Endothelial cell (in vitro differentiated cells): ENCODE results near the gene NPHP3. TPM values are rescaled to one million over a fixed set of nuclear protein-coding genes. Genes with fewer than 3 reads are reported as not detected.
A peak's percentile ranks its signal among the peaks of the same experiment; 100 is the strongest.

Experiments
- DNase-seq: peaks from one replicate; pipeline ENCODE4 v3.0.0; 2021; ENCODE audit warnings: low spot score
- H3K27ac Mint-ChIP-seq: one replicate; pipeline ENCODE4 v1.8.0; 2021; ENCODE audit warnings: mixed read lengths, inconsistent platforms; ENCODE audit not compliant: unreplicated experiment
- H3K27me3 Mint-ChIP-seq: one replicate; pipeline ENCODE4 v1.8.0; 2021; ENCODE audit warnings: mild to moderate bottlenecking, moderate library complexity, mixed read lengths, inconsistent platforms; ENCODE audit not compliant: unreplicated experiment
- H3K36me3 Mint-ChIP-seq: one replicate; pipeline ENCODE4 v1.8.0; 2021; ENCODE audit warnings: mild to moderate bottlenecking, low read depth, mixed read lengths, inconsistent platforms; ENCODE audit not compliant: unreplicated experiment
- H3K4me1 Mint-ChIP-seq: one replicate; pipeline ENCODE4 v1.8.0; 2021; ENCODE audit warnings: mild to moderate bottlenecking, mixed read lengths, inconsistent platforms; ENCODE audit not compliant: unreplicated experiment
- H3K4me3 Mint-ChIP-seq: one replicate; pipeline ENCODE4 v1.8.0; 2021; ENCODE audit warnings: mild to moderate bottlenecking, mixed read lengths, inconsistent platforms; ENCODE audit not compliant: unreplicated experiment
- H3K9me3 Mint-ChIP-seq: one replicate; pipeline ENCODE4 v1.8.0; 2021; ENCODE audit warnings: mixed read lengths, inconsistent platforms; ENCODE audit not compliant: unreplicated experiment
- total RNA-seq: library from RNA; stranded (reverse); fragmentation: NEBNext Ultra II Directional; extraction: Animal tissue kit (Norgen Biotek cat#: 25700); gene quantifications from one replicate; pipeline ENCODE4 v1.2.1, GENCODE V29; 2021; ENCODE audit not compliant: unreplicated experiment
- TF ChIP-seq, protein P1 (sequence below): fragments of 200-600 bp; sonication (generic); IDR thresholded peaks from one replicate; pipeline ENCODE4 v1.5.0; 2021; ENCODE audit warnings: antibody characterized with exemption; ENCODE audit not compliant: unreplicated experiment

NPHP3 gene
- total RNA-seq, 1 donor from 2014 or later: 30.0 TPM

DNA sequence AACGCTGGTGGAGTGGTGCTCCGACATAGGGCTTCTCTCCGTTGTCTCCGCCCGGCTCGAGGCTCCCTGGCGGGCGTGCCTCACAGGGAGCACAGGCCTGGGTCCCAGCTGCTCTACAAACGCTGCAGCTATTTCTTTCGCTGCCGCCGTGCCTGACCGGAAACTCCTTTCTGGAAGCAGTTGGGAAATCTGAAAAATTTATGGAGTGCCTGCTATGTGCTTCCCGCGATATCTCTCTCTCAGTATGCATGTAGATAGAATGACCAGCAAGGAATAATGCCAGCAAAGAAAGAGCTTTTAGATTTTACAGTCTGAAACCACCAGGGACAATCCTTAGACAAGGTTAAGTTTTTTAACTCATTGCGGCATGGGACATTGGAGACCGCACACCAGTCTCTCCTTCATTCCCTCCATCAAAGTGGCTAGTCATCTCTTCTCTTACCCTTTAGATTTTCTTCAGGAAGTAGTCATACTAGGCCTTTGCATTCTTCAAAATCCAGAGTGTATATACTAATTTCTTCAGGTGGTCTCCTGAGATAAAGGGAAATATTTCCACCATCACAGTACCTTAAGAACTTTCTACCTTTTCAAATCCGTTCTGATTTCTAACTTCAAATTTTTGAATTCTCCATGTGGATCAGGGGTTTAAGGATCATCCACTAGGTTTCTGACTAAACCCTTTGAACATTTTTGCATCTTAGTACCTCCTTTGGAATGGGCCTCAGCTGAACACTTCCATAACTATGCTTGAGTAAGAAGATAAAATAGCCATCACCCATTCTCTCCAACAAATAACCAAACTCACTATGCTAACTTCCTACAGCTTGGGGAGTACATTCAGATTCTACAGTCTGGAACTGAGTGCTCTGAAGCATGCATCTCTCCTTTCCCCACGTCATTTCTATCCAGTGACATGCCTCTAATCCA lies 1.1 kb upstream of the NPHP3 start:
- no peak for DNase-seq
- H3K27ac Mint-ChIP-seq: peak overlapping the region; percentile 84
- H3K4me3 Mint-ChIP-seq: peak overlapping the region; percentile 91
- peaks cover 19% of the 10 kb centered on the region for H3K4me1 Mint-ChIP-seq
- H3K36me3 Mint-ChIP-seq: no peaks in the 10 kb centered on the region
- TF ChIP-seq, protein P1, sequence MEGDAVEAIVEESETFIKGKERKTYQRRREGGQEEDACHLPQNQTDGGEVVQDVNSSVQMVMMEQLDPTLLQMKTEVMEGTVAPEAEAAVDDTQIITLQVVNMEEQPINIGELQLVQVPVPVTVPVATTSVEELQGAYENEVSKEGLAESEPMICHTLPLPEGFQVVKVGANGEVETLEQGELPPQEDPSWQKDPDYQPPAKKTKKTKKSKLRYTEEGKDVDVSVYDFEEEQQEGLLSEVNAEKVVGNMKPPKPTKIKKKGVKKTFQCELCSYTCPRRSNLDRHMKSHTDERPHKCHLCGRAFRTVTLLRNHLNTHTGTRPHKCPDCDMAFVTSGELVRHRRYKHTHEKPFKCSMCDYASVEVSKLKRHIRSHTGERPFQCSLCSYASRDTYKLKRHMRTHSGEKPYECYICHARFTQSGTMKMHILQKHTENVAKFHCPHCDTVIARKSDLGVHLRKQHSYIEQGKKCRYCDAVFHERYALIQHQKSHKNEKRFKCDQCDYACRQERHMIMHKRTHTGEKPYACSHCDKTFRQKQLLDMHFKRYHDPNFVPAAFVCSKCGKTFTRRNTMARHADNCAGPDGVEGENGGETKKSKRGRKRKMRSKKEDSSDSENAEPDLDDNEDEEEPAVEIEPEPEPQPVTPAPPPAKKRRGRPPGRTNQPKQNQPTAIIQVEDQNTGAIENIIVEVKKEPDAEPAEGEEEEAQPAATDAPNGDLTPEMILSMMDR: no peak
- peaks cover 12% of the 10 kb centered on the region for H3K27me3 Mint-ChIP-seq
- H3K9me3 Mint-ChIP-seq: no peaks in the 10 kb centered on the region

DNA sequence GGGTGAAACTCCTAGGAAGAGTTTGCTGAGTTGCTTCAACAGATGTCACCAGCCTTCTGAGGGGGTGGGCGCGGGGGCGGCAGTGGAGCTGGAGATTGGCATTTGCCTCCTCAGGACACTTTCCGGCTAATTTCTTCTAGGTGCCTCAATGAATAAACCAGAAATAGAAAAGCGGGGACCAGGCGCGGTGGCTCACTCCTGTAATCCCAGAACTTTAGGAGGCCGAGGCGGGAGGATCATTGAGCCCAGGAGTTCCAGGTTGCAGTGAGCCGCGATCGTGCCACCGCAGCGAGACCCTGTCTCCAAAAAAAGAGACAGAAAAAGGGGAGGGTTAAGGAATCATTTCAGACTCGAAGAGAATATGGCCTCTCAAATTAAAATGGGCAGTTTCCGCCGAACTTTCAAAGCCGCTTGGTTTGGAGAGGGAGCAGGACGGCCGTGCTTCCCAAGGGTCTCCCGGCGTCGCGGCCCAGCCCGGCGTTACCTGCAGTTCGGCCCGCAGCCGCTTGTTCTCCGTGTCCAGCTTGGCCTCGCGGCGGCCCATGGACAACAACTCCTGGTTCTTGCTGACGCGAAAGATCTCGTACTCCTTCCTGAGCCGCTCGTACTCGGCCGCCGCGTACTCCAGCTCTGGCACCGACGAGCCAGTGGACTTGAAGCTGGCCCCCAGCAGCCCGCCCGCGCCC lies 587 bp downstream of the NPHP3 start:
- TF ChIP-seq, protein P1: peak; percentile 47
- peaks cover 12% of the 10 kb centered on the region for H3K27me3 Mint-ChIP-seq
- peak overlapping the region; percentile 95 for H3K4me3 Mint-ChIP-seq
- DNase-seq: peak; percentile 76
- H3K27ac Mint-ChIP-seq: peak overlapping the region; percentile 78
- H3K9me3 Mint-ChIP-seq: no peaks in the 10 kb centered on the region
- peaks cover 19% of the 10 kb centered on the region for H3K4me1 Mint-ChIP-seq
- no peaks in the 10 kb centered on the region for H3K36me3 Mint-ChIP-seq

DNA sequence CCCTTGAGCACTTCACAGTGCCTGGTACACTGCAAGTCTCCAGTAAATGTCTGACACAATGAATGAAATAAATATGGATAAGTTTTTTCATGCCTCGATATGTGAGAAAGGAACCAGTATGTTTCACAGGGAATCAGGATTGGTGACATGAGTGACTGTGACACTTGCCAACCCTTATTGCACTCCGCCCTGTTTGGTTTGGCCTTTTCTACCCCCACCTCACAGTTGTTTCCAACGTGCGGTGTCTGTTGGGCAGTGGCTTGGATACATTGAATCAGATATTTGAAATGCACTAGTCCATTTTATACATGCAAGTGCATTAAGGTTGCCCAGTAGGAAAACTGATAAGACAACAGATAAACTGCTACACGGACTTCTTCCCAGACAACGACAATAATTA lies 2.0 kb downstream of the NPHP3 start:
- H3K36me3 Mint-ChIP-seq: no peaks in the 10 kb centered on the region
- H3K4me3 Mint-ChIP-seq: peak overlapping the region; percentile 62
- H3K27me3 Mint-ChIP-seq: peaks cover 12% of the 10 kb centered on the region
- TF ChIP-seq, protein P1: no peak
- no peak overlapping the region for H3K27ac Mint-ChIP-seq
- H3K4me1 Mint-ChIP-seq: peaks cover 19% of the 10 kb centered on the region
- DNase-seq: no peak
- H3K9me3 Mint-ChIP-seq: no peaks in the 10 kb centered on the region

DNA sequence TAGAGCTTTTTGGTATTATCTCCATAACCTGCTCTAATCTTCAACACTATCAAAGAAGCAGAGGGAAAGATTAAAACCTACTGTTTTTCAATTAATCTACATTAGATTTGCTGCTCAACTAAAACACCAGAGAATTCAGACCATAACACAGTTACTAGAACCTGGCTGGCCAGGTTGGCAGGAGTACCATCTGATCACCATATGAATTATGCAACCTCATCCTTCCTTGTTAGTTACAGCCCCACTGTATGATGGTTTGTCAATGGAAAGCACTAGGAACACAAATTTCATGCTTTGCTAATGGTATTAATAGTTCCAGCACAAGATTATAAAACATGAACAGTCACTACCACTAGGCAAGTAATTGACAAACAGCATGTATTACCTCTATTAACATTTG lies 5.8 kb downstream of the NPHP3 start:
- Mint-ChIP-seq H3K4me1 (peaks cover 12% of the 10 kb centered on the region), H3K9me3 (no peaks in the 10 kb centered on the region), H3K27ac (no peak overlapping the region), H3K27me3 (peaks cover 2% of the 10 kb centered on the region), H3K36me3 (peaks cover 4% of the 10 kb centered on the region), H3K4me3 (no peak overlapping the region)
- no peak for DNase-seq
- TF ChIP-seq, protein P1: no peak
